Smooth muscle cell (in vitro differentiated cells): ENCODE measurements around the gene SMG7. TPM values are rescaled to one million over a fixed set of nuclear protein-coding genes. Genes with fewer than 3 reads are reported as not detected.

Experiments
- DNase-seq: peaks from one replicate; lab custom pipeline; 2025; ENCODE audit not compliant: unreplicated experiment; lab: John Stamatoyannopoulos, UW
- H2AFZ ChIP-seq: fragments of 200-600 bp; sonication (generic); 2 replicates; pipeline ENCODE4 v1.6.0; 2016; ENCODE audit warnings: antibody characterized with exemption, low read depth, mild to moderate bottlenecking
- H3F3A ChIP-seq: fragments of 200-600 bp; sonication (generic); 2 replicates; pipeline ENCODE4 v1.6.0; 2017; ENCODE audit warnings: antibody characterized with exemption, low read depth
- H3K27ac ChIP-seq: fragments of 200-600 bp; sonication (generic); 2 replicates; pipeline ENCODE4 v1.5.1; 2016; ENCODE audit warnings: low read depth, mild to moderate bottlenecking
- H3K27me3 ChIP-seq: fragments of 200-600 bp; sonication (generic); 2 replicates; pipeline ENCODE4 v1.6.1; 2016; ENCODE audit warnings: low read depth, mild to moderate bottlenecking
- H3K36me3 ChIP-seq: fragments of 200-600 bp; sonication (generic); 2 replicates; pipeline ENCODE4 v1.5.1; 2016; ENCODE audit warnings: low read depth
- H3K4me1 ChIP-seq: fragments of 200-600 bp; sonication (generic); 2 replicates; pipeline ENCODE4 v1.5.1; 2016; ENCODE audit warnings: low read depth
- H3K4me2 ChIP-seq: fragments of 200-600 bp; sonication (generic); 2 replicates; pipeline ENCODE4 v1.6.0; 2016; ENCODE audit warnings: mild to moderate bottlenecking
- H3K4me3 ChIP-seq: fragments of 200-600 bp; sonication (generic); 2 replicates; pipeline ENCODE4 v1.5.1; 2016; ENCODE audit warnings: mild to moderate bottlenecking
- H3K79me2 ChIP-seq: fragments of 200-600 bp; sonication (generic); 2 replicates; pipeline ENCODE4 v1.6.0; 2016; ENCODE audit warnings: low read depth, mild to moderate bottlenecking
- H3K9ac ChIP-seq: fragments of 200-600 bp; sonication (generic); 2 replicates; pipeline ENCODE4 v1.6.0; 2016; ENCODE audit warnings: low read depth
- H3K9me3 ChIP-seq: fragments of 200-600 bp; sonication (generic); replicated peaks from 2 replicates; pipeline ENCODE4 v1.5.1; 2016; ENCODE audit warnings: low read depth
- H4K20me1 ChIP-seq: fragments of 200-600 bp; sonication (generic); 2 replicates; pipeline ENCODE4 v1.6.0; 2016; ENCODE audit warnings: low read depth
- CTCF ChIP-seq: fragments of 200-600 bp; sonication (generic); IDR thresholded peaks from 2 replicates; pipeline ENCODE4 v1.5.1; 2017; ENCODE audit warnings: borderline replicate concordance, mild to moderate bottlenecking, antibody characterized with exemption; ENCODE audit not compliant: insufficient read depth, poor library complexity, severe bottlenecking
- WGBS: methylation state at CpG from one replicate; pipeline ENCODE4 v1.1.7; 2016; ENCODE audit warnings: low lambda C conversion rate; 5-methylcytosine and 5-hydroxymethylcytosine counted together
- polyA plus RNA-seq: library from polyadenylated mRNA; unstranded; fragments of >200 nt; fragmentation: Nextera tagmentation; extraction: Ambion mirVana; gene quantifications from 2 replicates; pipeline ENCODE4 v1.2.1, GENCODE V29; 2016
- total RNA-seq: library from RNA; depleted of rRNA; stranded (reverse); fragments of >200 nt; gene quantifications from 2 replicates; pipeline ENCODE4 v1.2.3, GENCODE V29; 2014

The SMG7 gene
- total and polyA plus RNA-seq, 2 experiments from 2014 or later: 18.3 to 40.4 TPM

DNA sequence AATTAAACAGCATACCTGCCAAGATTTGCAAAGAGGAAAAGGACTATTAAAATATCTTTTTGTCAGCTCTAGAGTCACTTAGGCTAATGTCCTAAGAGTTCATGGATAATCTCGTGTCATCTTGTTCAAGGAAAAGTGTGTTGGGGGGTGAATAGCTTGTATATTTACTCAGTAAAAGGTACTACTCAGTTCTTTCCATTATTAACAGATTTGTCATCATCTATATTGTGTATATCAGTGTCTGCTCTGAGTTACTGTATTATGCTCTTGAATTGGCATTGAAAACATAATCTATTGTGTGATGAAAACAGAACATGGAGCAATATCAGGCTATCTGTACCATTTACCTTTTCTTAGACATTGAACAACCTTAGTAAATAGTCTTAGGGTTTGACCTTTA, 41.9 kb downstream of the SMG7 start:
- no peak for DNase-seq
- peaks cover 13% of the 10 kb centered on the region for H3K4me1 ChIP-seq
- H3K4me3 ChIP-seq: no peak overlapping the region
- H3K27me3 ChIP-seq: no peaks in the 10 kb centered on the region
- peak overlapping the region; percentile 65 for H3K4me2 ChIP-seq
- H3K36me3 ChIP-seq: peaks cover 7% of the 10 kb centered on the region
- H4K20me1 ChIP-seq: peaks cover 63% of the 10 kb centered on the region
- peaks cover 9% of the 10 kb centered on the region for H3F3A ChIP-seq
- peak overlapping the region; percentile 72 for H3K27ac ChIP-seq
- H3K9ac ChIP-seq: no peak overlapping the region
- H3K9me3 ChIP-seq: no peaks in the 10 kb centered on the region
- no peak overlapping the region for H2AFZ ChIP-seq
- WGBS: 95% methylated on average over 1 of the region's 1 CpG
- no peak for TF ChIP-seq CTCF
- H3K79me2 ChIP-seq: peaks cover 31% of the 10 kb centered on the region

DNA sequence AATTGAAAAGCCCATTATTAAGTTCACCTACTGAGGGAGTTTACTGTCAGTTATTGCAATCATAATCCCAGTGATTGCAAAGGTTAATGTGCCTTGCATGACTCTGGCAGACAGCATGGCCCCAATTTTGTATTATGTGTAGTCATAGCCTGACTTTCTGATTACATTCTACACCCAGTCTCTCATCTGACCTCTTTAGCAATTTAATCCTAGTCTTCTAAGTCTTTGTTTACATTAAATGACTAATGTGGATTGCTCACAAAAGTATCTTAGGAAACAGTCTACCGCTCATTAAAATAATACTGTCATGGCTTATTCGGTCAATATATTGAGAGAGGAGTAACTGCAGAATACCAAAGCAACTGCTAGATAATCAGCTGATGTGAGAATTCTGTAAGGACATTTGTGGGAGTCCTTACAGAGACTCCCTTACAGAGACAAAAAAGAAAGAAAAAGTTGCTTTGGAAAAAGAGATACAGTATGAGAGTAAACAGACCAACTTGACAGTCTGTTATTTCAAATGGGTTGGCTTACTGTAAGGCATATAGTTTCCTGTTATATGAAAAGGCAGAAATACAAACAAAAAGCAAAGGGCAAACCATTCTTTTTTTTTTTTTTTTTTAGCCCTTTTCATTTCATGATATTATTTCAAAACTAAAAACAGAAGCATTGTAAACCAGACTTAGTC, 42.8 kb downstream of the SMG7 start:
- H3K4me1 ChIP-seq: peaks cover 13% of the 10 kb centered on the region
- peaks cover 54% of the 10 kb centered on the region for H4K20me1 ChIP-seq
- H3K4me3 ChIP-seq: no peak overlapping the region
- peaks cover 9% of the 10 kb centered on the region for H3F3A ChIP-seq
- peaks cover 23% of the 10 kb centered on the region for H3K79me2 ChIP-seq
- H3K9ac ChIP-seq: peak overlapping the region; percentile 2
- DNase-seq: no peak
- WGBS: 24% methylated on average over 2 of the region's 2 CpGs
- no peaks in the 10 kb centered on the region for H3K27me3 ChIP-seq
- no peaks in the 10 kb centered on the region for H3K9me3 ChIP-seq
- peak overlapping the region; percentile 72 for H3K27ac ChIP-seq
- TF ChIP-seq CTCF: no peak
- peaks cover 8% of the 10 kb centered on the region for H3K36me3 ChIP-seq
- no peak overlapping the region for H2AFZ ChIP-seq
- peak overlapping the region; percentile 65 for H3K4me2 ChIP-seq

DNA sequence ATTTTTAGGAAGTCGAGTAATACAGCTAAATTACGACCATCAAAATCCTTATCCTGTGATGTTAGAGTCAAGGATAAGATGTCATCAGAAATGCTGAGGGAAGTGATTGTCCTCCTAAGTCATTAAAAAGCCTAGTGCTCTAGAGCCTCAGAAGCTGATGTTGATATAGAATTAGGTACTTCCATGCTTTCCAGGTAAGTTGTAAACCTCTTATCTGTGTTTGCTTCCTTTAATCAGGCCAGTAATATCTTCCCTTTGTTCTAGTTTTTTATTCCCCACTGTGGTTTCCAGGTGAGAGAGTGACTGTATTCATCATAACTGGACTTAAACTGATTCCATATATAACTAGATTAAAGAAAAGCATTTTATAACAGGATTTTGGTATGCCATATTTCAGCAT, 44.4 kb downstream of the SMG7 start:
- Histone ChIP-seq H3K27me3 (no peaks in the 10 kb centered on the region), H3K4me2 (no peak overlapping the region), H4K20me1 (peaks cover 40% of the 10 kb centered on the region), H2AFZ (no peak overlapping the region), H3K79me2 (peaks cover 9% of the 10 kb centered on the region), H3F3A (peaks cover 9% of the 10 kb centered on the region), H3K4me3 (no peak overlapping the region), H3K4me1 (peaks cover 13% of the 10 kb centered on the region), H3K27ac (no peak overlapping the region), H3K9me3 (no peaks in the 10 kb centered on the region), H3K9ac (no peak overlapping the region), H3K36me3 (peaks cover 8% of the 10 kb centered on the region)
- TF ChIP-seq CTCF: no peak
- no peak for DNase-seq
- WGBS: 93% methylated on average over 2 of the region's 2 CpGs

DNA sequence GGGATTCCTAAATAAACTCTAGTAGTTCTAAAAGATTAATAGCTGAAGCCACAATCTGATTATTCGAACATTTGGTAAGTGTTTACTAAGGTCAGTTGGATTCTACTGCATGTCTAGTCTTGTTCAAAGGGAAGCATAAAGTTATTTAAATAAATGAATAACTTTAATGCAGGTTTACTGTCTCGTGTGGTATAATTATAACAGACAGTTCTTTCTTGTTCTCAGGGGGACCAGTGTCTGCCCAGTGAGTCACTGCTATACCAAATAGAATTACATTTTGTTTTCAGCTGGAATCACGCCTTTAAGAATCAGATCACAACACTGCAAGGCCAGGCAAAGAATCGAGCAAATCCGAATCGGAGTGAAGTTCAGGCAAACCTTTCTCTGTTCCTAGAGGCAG, 45.1 kb downstream of the SMG7 start:
- H3K27me3 ChIP-seq: no peaks in the 10 kb centered on the region
- no peak overlapping the region for H3K9ac ChIP-seq
- no peak overlapping the region for H3K4me2 ChIP-seq
- H3K27ac ChIP-seq: no peak overlapping the region
- DNase-seq: no peak
- peaks cover 8% of the 10 kb centered on the region for H3K36me3 ChIP-seq
- H4K20me1 ChIP-seq: peaks cover 33% of the 10 kb centered on the region
- H3K4me1 ChIP-seq: peaks cover 13% of the 10 kb centered on the region
- no peak overlapping the region for H3K4me3 ChIP-seq
- H2AFZ ChIP-seq: no peak overlapping the region
- H3K79me2 ChIP-seq: peaks cover 5% of the 10 kb centered on the region
- H3K9me3 ChIP-seq: no peaks in the 10 kb centered on the region
- no peak for TF ChIP-seq CTCF
- peaks cover 9% of the 10 kb centered on the region for H3F3A ChIP-seq
- WGBS: 92% methylated on average over 6 of the region's 6 CpGs
